B cell (primary cell): ENCODE data around the gene MYO10. TPM values are rescaled to one million over a fixed set of nuclear protein-coding genes. Genes with fewer than 3 reads are reported as not detected.

ENCODE experiments used
- ATAC-seq: fragments of 200-7000 bp; cut with Tn5 transposase; one replicate; pipeline ENCODE4 v1.10.0; 2021; ENCODE audit warnings: low read depth, mild to moderate bottlenecking, moderate number of reproducible peaks, moderate library complexity
- CTCF ChIA-PET: fragments of 350-600 bp; sonication (Branson Sonifier 250); formaldehyde crosslinking; loops from one replicate; lab custom pipeline; 2021; ENCODE audit warnings: antibody characterized with exemption, inconsistent platforms; lab: Charles Lee
- POLR2A ChIA-PET: fragments of 350-600 bp; sonication (Branson Sonifier 250); formaldehyde crosslinking; loops from one replicate; lab custom pipeline; 2021; ENCODE audit warnings: antibody characterized with exemption; lab: Charles Lee
- DNase-seq: peaks from one replicate; pipeline ENCODE4 v3.0.0; 2013
- H2AFZ ChIP-seq: 2 replicates; pipeline ENCODE4 v1.6.1; 2012; ENCODE audit warnings: mild to moderate bottlenecking, low read depth, low read length; ENCODE audit not compliant: insufficient read depth, poor library complexity, severe bottlenecking
- H3K27ac ChIP-seq, 2 donors: 1 replicate in 1 of 2; 2 replicates in 1 of 2; pipeline ENCODE4 v1.5.1; 2012 to 2013; ENCODE audit warnings: low read length in 2 of 2, mild to moderate bottlenecking in 2 of 2, moderate library complexity in 1 of 2
- H3K27me3 ChIP-seq, 4 experiments: fragments of 200-600 bp in 1 of 4; sonication (generic) in 1 of 4; replicated peaks in 1 of 4; 1 replicate in 2 of 4; 2 replicates in 2 of 4; pipeline versions ENCODE4 v1.6.1 to v1.7.0; 2013 to 2016; ENCODE audit warnings: low read length in 3 of 4, mild to moderate bottlenecking in 2 of 4, mixed read lengths in 1 of 4, moderate library complexity in 1 of 4; ENCODE audit not compliant: insufficient read depth in 4 of 4, control insufficient read depth in 3 of 4; ENCODE audit errors: control extremely low read depth in 1 of 4
- H3K36me3 ChIP-seq, 2 experiments: replicated peaks in 1 of 2; 1 replicate in 1 of 2; 2 replicates in 1 of 2; pipeline versions ENCODE4 v1.6.1 to v1.7.1; 2013; ENCODE audit warnings: low read length in 1 of 2; ENCODE audit not compliant: insufficient read depth in 2 of 2, control insufficient read depth in 1 of 2; ENCODE audit errors: control extremely low read depth in 1 of 2, extremely low read depth in 1 of 2
- H3K4me1 ChIP-seq, 2 donors: fragments of 200-600 bp in 1 of 2; sonication (generic) in 1 of 2; 1 replicate in 1 of 2; 2 replicates in 1 of 2; pipeline versions ENCODE4 v1.5.1 to v1.6.1; 2013 to 2017; ENCODE audit warnings: low read length in 2 of 2; ENCODE audit not compliant: control insufficient read depth in 2 of 2, insufficient read depth in 2 of 2
- H3K4me2 ChIP-seq: replicated peaks from 2 replicates; pipeline ENCODE3; 2012; ENCODE audit warnings: mild to moderate bottlenecking, low read depth, low read length; ENCODE audit not compliant: poor library complexity, severe bottlenecking
- H3K4me3 ChIP-seq, 5 experiments: fragments of 200-600 bp in 1 of 5; sonication (generic) in 1 of 5; 1 replicate in 3 of 5; 2 replicates in 2 of 5; pipeline versions ENCODE4 v1.5.1 to v1.7.0; 2011 to 2016; ENCODE audit warnings: low read length in 4 of 5, mild to moderate bottlenecking in 4 of 5, low read depth in 2 of 5, control low read depth in 1 of 5, moderate library complexity in 1 of 5; ENCODE audit not compliant: insufficient read depth in 1 of 5; ENCODE audit errors: control extremely low read depth in 1 of 5, extremely low read depth in 1 of 5
- H3K79me2 ChIP-seq: fragments of 200-600 bp; sonication (generic); one replicate; pipeline ENCODE4 v1.6.0; 2016; ENCODE audit warnings: low read length; ENCODE audit not compliant: control insufficient read depth, insufficient read depth
- H3K9ac ChIP-seq: fragments of 200-600 bp; sonication (generic); 2 replicates; pipeline ENCODE4 v1.6.1; 2017; ENCODE audit warnings: mild to moderate bottlenecking, low read length, moderate library complexity
- H3K9me3 ChIP-seq, 3 donors: one replicate each; pipeline versions ENCODE4 v1.6.1 to v1.7.1; 2013; ENCODE audit warnings: low read length in 2 of 3; ENCODE audit not compliant: control insufficient read depth in 2 of 3, insufficient read depth in 1 of 3; ENCODE audit errors: control extremely low read depth in 1 of 3
- H4K20me1 ChIP-seq: 2 replicates; pipeline ENCODE4 v1.6.0; 2012; ENCODE audit warnings: mild to moderate bottlenecking, low read length; ENCODE audit not compliant: insufficient read depth, control insufficient read depth, poor library complexity, severe bottlenecking
- H3K27ac Mint-ChIP-seq: one replicate; pipeline ENCODE4 v1.8.0; 2021; ENCODE audit warnings: mixed read lengths
- H3K27me3 Mint-ChIP-seq: one replicate; pipeline ENCODE4 v1.8.0; 2021; ENCODE audit warnings: mixed read lengths
- H3K4me1 Mint-ChIP-seq: one replicate; pipeline ENCODE4 v1.8.0; 2021; ENCODE audit warnings: mixed read lengths
- H3K4me3 Mint-ChIP-seq: one replicate; pipeline ENCODE4 v1.8.0; 2021; ENCODE audit warnings: mixed read lengths
- H3K9me3 Mint-ChIP-seq: one replicate; pipeline ENCODE4 v1.8.0; 2022; ENCODE audit warnings: mixed read lengths; ENCODE audit not compliant: insufficient read depth
- CTCF ChIP-seq: fragments of 200-600 bp; IDR thresholded peaks from one replicate; pipeline ENCODE4 v1.8.0; 2022; ENCODE audit warnings: antibody characterized with exemption, mild to moderate bottlenecking
- EZH2 ChIP-seq: IDR thresholded peaks from 2 replicates; pipeline ENCODE4 v1.6.1; 2012; ENCODE audit warnings: borderline replicate concordance, low read depth, mild to moderate bottlenecking, moderate library complexity, low read length; ENCODE audit not compliant: insufficient read depth, poor library complexity, severe bottlenecking
- WGBS: methylation state at CpG from one replicate; pipeline ENCODE4 v1.1.5; 2013; ENCODE audit warnings: missing lambda C conversion rate; ENCODE audit not compliant: insufficient coverage; 5-methylcytosine and 5-hydroxymethylcytosine counted together
- intact Hi-C: fragments of 100-400 bp; cut with micrococcal nuclease; formaldehyde crosslinking; loops from one replicate; pipeline ENCODE4 v1.10.0; 2022
- polyA plus RNA-seq: library from polyadenylated mRNA; depleted of rRNA; stranded (reverse); fragments of >200 nt; gene quantifications from 2 replicates; pipeline ENCODE4 v1.2.3, GENCODE V29; 2012
- total RNA-seq, 2 donors: library from RNA; stranded (reverse); fragments of 120-200 nt in 1 of 2; gene quantifications; 1 replicate in 1 of 2; 2 replicates in 1 of 2; pipeline versions ENCODE4 v1.2.3 to v1.2.4, GENCODE V29; 2013 to 2022

The MYO10 gene
- total and polyA plus RNA-seq, 2 donors (not counting 1 experiment from before 2014, with no cell fraction given) = 0.10 TPM; not detected in 1

GRCh38 chr5:16978296-16978695 is 42.2 kb upstream of the MYO10 start:
- ATAC-seq = no peak
- no peaks in the 10 kb centered on the region for H3K9me3 Mint-ChIP-seq

GRCh38 chr5:16976625-16977008 is 40.5 kb upstream of the MYO10 start:
- no peak for DNase-seq
- ATAC-seq = no peak
- H3K4me2 ChIP-seq = no peak overlapping the region
- H3K4me1 ChIP-seq = no peaks in the 10 kb centered on the region
- H3K9me3 ChIP-seq = peaks cover 0 to 2% (median 0%) of the 10 kb centered on the region in 3 donors
- H3K36me3 ChIP-seq = no peaks in the 10 kb centered on the region
- no peaks in the 10 kb centered on the region for H3K27me3 ChIP-seq
- H3K27ac ChIP-seq = no peak overlapping the region
- POLR2A ChIA-PET = no interaction called here
- H3K4me3 Mint-ChIP-seq = no peak overlapping the region
- H3K79me2 ChIP-seq = no peaks in the 10 kb centered on the region
- H3K9ac ChIP-seq = no peak overlapping the region
- no peaks in the 10 kb centered on the region for H3K27me3 Mint-ChIP-seq
- H2AFZ ChIP-seq = no peak overlapping the region
- H3K9me3 Mint-ChIP-seq = no peaks in the 10 kb centered on the region
- intact Hi-C loops = loop anchor here (5.0 kb wide), 1 partner anchor 1241 kb away; no protein-coding TSS in a partner anchor
- CTCF ChIA-PET = interaction anchor here (0.6 kb wide), 1 partner anchor 424 kb away, joined by 3 read pairs; no protein-coding TSS in a partner anchor
- TF ChIP-seq EZH2 (no peak), CTCF (no peak)
- no peaks in the 10 kb centered on the region for H3K4me1 Mint-ChIP-seq
- WGBS = no CpG with 5 or more reads among the region's 1 CpG
- H3K4me3 ChIP-seq = no peak overlapping the region
- H3K27ac Mint-ChIP-seq = no peak overlapping the region
- no peaks in the 10 kb centered on the region for H4K20me1 ChIP-seq

More at GRCh38 chr5:16978296-16978695, 42.2 kb upstream of the MYO10 start:
- H3K27ac Mint-ChIP-seq = no peak overlapping the region
- no peaks in the 10 kb centered on the region for H3K4me1 Mint-ChIP-seq
- intact Hi-C loops = loop anchor here (5.0 kb wide), 1 partner anchor 1239 kb away; no protein-coding TSS in a partner anchor
- H3K27me3 ChIP-seq = no peaks in the 10 kb centered on the region
- H3K79me2 ChIP-seq = no peaks in the 10 kb centered on the region
- H3K9me3 ChIP-seq = no peaks in the 10 kb centered on the region
- no peak overlapping the region for H2AFZ ChIP-seq
- no peaks in the 10 kb centered on the region for H3K36me3 ChIP-seq
- no peaks in the 10 kb centered on the region for H3K27me3 Mint-ChIP-seq
- H3K9ac ChIP-seq = no peak overlapping the region
- no peak overlapping the region for H3K4me2 ChIP-seq
- no peaks in the 10 kb centered on the region for H4K20me1 ChIP-seq
- ChIA-PET CTCF (interaction anchor here (0.6 kb wide), 1 partner anchor 91 kb away, joined by 4 read pairs; no protein-coding TSS in a partner anchor), POLR2A (no interaction called here)
- no peaks in the 10 kb centered on the region for H3K4me1 ChIP-seq
- DNase-seq = no peak
- no peak overlapping the region for H3K27ac ChIP-seq
- TF ChIP-seq CTCF = no peak
- H3K4me3 Mint-ChIP-seq = no peak overlapping the region
- no peak overlapping the region for H3K4me3 ChIP-seq
